Measurements from ENCODE around the gene CPED1.

CPED1 gene

DNA sequence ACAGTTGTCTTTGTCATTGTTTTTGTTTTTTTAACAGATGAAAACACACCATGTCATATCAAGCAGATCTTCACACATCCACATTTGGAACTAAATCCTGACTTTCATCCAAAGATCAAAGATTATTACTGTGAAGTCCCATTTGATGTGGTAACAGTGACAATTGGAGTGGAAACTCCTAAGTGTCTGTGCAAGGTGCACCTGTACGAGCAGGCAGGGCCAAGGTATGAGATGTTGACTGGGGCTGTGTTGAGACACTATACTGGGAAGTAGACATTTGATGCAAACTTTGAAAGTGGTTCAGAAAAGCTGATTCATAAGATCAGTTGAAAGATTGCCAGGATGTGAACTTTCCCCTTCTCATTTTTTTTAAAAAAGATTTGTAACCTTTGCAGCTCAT is 152.3 kb downstream of the CPED1 start:
- DNase-seq (ENCODE audit: low read depth in 2 of 2), result no peak

DNA sequence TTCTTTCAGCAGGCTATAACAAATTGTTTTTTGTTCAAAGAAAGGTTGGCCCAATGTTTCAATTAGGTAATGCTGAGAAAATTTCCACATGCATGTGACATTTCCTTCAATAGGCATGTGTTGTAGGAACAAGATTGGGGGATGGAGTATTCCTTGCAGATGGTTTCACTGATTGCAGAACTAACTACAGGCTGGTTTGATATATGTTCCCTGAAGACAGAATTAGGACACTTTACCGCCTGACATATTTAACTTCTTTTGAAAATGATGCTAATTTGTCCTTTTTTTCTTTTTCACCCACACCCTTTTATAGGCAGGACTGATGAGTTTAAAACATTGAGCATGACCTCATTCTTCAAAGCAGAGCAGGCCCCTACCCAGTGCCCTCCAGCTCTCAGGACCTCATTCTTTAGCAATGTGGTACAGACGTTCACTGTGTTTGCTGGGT is 163.3 kb downstream of the CPED1 start:
- DNase-seq (ENCODE audit: low read depth in 2 of 2), result no peak

DNA sequence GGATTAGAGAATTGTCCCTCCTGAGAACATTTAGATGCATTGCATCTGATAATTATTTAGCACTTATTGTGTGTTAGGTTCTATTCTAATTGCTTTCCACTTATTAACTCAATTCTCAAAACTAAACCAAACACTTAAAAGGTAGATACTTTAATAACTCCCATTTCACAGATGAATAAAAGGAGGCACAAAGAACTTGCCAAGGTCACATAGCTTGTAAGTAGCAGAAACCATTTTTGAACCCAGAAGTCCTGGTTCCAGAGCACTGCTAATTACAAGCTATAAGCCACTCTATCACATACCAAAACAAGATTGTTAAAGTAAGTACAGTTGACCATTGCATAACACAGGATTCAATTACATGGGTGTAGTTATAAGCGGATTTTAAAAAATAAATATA is 164.9 kb downstream of the CPED1 start:
- no peak for DNase-seq (ENCODE audit: low read depth in 2 of 2)

DNA sequence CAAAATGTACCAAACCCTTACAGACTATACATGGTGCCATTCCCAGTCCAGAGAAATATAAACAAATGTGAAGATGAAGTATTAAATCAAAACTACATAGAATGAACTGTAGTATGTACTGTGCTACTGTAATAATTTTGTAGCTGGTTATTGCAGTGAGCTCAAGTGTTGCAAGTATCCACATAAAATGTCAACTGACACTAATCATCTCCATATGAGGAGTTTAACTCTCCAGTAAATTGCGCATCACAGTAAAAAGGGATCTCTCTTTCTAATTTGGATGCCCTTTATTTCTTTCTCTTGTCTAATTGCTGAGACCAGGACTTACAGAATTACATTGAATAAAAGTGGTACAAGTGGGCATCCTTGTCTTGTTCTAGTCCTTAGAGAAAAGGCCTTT is 165.5 kb downstream of the CPED1 start:
- no peak for DNase-seq (ENCODE audit: low read depth in 2 of 2)

DNA sequence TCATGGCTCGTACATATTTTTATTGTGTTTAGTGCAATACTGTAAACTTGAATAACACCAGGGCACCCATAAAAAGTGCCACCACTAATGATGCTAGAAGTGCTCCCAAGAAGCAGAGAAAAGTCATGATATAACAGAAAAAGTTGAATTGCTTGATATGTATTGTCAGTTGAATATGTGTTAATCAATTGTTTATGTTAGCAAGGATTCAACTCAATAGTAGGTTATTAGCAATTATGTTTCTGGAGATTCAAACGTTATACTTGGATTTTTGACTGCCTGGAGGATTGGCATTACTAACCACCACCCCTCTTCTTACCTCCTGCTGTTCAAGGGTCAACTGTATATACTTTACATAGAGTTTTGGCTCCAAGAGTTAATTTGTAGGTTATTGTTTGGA is 168.3 kb downstream of the CPED1 start:
- DNase-seq (ENCODE audit: low read depth in 2 of 2), result no peak

DNA sequence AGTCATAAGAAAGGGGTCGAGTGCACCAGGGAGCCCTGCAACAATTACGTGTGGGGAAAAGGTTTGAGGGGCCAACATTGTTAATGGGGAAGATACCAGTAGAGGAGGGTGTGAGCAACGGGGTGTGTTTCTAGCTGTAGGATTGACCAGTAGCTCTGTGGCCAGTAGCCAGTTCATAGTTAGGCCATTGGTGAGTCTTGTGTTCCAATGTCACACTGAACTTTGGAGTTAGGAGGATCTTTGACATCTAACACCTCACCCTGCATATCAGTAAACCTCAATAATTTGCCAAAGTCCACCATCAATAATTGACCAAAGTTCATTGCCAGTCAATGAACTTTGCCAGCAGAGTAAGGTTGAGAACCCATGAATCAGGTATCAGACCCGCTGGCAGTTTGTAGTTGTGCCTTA is 168.8 kb downstream of the CPED1 start:
- no peak for DNase-seq (ENCODE audit: low read depth in 2 of 2)

DNA sequence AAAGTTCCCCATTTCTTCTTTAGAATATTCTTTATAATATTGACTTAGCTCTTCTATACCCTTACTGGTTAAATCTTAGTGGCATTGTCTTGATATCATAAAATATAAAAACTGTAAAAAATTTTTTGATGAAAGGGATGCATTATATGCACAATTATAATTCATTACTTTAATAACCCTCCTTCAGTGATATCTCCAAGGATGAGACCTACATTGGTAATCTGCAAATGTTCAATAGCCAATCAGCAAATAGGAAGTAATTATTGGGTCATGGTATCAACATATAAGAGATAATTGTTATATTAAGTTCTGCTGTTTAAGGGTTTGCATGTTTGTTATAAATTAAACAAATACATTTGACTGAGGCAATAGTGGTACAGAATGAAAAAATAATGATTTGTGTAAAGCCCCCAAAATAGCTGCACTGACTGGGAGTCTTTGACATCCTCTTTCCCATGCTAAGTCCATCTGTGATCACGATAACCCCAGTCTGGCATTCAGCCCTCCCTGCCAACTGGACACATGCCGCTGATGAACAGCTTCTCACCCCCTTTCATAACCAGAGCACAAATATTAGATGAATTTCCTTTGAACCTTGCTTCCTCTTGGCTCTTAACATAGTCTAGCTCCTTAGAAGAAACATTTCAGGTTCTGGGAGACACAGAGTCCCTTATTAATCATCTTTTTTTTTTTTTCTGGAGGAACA is 169.5 kb downstream of the CPED1 start:
- DNase-seq (ENCODE audit: low read depth in 2 of 2), result no peak

DNA sequence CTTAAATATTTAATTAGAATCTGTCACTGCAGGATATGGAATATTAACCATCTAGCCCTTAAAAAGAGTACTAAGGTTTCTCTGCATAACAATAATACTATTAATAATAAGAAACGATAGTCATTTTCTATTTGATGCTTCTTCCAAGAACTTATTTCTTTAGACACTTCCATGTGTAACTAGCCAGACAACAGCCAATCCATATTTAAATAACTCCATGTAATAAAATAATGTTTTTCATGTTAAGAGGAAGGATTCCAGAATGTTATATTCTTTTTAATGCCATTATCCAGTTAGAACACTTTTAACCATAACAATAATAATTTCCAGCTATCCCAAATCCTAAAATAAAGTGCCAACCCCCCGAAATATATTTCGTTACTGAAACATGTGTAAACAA is 170.2 kb downstream of the CPED1 start:
- DNase-seq (ENCODE audit: low read depth in 2 of 2), result no peak

DNA sequence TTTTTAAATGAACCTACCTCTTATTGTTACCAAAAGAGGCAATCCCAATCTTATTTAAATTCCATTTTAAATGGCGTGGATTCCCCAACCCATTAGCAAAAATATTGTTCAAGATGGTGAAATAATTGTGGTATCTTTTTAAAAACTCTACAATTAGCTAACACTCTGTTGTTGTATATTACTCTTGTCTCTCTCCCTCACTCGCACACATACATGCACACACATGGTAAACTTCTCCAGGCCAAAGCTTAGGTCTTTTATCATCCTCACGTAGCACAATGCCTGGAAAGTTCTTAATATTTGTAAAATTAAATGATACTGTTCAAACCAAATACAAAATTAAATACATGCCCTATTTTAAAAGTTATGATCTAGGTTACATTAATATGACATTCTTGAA is 171.0 kb downstream of the CPED1 start:
- DNase-seq (ENCODE audit: low read depth in 2 of 2), result no peak

DNA sequence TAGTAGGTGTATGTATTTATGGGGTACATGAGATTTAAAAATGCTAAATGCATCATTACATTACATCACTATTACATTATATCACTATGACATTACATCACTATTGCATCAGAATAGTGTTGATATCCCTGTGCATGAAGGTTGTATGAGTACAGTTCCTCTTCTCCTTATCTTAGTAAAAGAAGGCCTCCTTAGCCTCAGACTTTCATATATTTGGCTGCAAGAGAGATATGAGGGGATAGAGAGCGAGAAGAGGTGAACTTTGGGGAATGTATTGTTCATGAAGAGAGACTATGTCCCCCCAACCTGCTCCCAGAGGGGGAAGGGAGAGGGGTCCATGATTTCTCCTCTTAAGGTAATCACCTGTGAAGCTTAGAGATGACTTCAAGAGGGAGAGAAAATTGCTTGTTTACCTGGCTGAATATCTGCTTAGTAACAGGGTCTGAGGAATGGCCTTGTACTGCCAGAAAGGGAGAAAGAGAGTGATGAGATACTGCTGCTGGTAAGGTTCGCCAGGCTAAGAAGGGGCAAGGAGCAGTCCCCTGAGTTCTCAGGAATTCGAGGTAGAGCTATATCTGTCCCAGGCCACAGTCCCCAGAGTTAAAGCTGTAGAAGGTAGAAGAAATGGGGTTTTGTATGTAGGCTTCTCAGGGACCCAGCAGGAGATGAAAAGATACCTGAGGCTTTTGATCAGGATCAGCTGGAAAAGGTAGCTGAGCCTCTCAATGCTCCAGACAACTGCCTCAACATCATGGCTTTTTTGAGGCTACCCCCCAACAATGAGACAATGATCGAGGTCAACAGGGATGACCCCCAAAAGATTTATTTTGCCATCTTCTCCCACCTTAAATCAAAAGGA is 171.9 kb downstream of the CPED1 start:
- DNase-seq (ENCODE audit: low read depth in 2 of 2), result no peak

DNA sequence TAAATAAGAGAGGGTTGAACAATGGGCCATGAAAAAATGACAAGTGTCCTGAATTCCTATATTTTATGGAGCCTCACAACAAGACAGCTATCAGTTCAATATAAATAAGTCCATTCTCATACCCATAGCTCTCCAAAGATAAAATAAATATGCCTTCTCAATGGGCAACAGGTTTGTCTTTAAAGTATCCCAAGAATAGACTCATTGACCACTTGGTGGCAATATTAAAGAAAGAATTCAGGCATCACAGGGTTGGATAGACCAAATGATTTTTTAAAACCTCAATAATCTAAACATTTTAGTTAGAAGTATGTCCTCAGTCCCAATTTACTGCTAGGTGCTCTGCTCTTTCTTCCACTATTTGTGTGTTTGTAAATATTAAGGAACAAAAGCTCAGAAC is 175.2 kb downstream of the CPED1 start:
- no peak for DNase-seq (ENCODE audit: low read depth in 2 of 2)

DNA sequence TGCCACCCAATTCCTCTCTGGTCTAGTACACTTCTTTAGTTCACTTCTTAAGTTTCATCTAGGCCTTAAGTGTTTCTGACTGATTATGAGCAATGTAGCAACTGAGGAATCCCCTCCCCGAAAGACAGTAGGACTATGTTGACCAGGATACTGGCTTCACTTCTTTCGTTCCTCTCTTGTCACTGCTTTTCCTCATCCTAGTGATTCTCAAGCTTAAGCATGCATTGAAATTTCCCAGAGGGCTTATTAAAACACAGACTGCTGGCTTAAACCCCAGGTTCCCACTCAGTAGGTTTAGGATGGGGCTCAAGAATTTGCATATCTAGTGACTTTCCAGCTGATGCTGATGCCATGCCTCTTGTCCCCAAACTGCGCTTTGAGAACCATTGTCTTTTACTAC is 175.7 kb downstream of the CPED1 start:
- DNase-seq (ENCODE audit: low read depth in 2 of 2), result no peak

DNA sequence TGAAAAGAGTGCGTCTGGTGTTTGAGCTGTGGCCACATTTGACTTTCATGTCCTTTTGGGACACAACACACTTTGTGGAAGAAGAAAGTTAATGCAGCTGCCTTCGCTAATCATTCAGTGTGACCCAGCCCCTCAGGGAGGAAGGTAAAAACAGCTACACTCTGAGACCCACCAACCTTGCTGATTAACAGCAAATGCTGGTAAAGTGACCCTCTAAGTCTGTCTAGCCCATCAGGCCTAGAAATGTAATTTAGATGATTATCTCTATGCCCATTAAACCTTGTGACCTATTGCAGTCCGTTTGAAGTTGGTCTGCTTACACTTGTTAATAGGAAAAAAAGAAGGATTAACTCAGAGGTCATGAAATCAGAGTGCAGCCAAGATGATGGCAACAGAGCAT is 178.4 kb downstream of the CPED1 start:
- DNase-seq (ENCODE audit: low read depth in 2 of 2), result no peak

DNA sequence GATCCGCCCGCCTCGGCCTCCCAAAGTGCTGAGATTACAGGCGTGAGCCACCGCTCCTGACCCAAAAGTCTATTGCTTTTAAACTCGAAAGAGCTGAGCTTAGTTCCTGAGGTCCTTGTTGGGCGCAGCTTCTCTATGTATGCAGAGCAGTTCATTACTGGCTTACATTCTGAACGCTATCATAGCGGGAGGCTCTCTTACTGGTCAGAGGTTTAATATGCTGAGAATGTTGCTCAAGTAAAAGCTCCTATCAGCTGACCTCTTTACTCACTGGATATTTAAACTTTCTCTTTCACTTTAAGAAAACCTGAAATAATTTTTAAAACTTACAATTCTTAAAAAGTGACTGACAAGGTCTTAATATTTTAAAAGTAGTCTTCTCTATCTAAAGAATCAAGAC is 179.5 kb downstream of the CPED1 start:
- no peak for DNase-seq (ENCODE audit: low read depth in 2 of 2)

DNA sequence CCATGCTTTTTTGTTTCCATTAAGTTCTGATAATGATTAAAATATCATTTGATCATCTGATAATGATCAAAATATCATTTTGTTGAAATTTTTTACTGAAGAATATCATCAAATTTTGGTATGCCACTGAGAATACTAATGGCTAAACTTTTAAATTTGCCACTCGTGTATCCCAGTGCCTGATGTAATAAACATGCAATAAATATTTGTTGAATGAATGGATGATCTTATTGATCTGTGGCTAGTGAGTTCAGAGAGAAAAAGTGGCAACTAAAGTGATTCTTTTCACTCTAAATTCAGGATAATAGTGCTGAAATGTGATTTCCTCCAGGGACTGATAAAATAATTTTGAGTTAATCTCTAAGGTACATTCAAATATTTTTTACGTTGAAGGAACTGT is 181.0 kb downstream of the CPED1 start:
- DNase-seq (ENCODE audit: low read depth in 2 of 2), result no peak

DNA sequence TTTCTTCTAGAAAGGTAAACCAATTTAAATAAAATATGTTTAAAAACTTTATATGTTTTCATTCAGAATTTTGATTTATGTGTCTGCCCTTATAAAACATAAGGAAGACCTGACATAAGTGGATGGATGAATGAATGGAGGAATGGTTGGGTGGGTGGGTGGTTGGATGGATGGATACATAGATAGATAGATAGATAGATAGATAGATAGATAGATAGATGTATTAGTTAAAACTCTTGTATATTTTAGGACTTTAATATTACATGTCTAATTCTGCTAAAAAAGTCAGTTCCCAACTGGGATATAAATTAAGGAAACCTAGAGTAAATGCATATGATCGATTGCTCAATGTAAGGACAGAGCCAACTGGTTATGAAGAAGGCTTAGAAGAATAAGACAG is 184.0 kb downstream of the CPED1 start:
- DNase-seq (ENCODE audit: low read depth in 2 of 2), result no peak

DNA sequence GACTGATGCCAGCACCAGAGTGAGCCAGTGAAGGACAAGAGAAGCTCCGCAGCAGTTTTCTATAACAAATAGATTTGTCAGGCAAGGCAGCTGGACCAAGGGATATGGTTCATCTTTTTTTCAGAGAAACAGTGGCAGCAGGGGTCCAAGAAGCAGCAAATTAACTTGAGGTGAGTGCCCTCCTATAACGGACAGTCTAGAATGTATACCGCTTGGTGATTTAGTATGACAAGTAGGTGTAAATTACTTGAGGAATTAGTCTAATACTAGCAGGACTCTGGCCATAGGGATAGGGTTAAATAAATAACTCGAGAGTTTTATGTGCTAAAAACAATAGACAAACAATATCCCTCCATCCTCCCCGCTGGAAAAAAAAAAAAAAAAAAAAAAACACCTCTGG is 187.3 kb downstream of the CPED1 start:
- DNase-seq (ENCODE audit: low read depth in 2 of 2), result no peak

DNA sequence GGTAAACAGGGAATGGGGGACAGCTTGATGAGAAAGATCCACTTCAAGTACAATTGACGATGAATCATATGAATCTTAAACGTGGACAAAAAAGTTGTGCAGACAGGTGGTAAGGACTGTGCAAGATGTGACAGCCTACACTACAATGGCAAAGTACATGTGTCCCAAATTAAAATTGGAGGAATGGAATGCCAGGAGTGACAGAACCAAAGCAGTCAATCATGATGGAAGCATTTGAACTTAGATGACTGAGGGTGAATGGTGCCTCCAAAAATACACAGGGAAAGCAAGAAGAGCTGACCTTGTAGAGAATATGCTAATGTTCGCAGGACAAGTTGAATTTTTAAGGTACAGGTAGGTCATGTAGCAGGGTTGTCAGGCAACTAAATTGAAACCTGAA is 189.9 kb downstream of the CPED1 start:
- DNase-seq (ENCODE audit: low read depth in 2 of 2), result no peak

DNA sequence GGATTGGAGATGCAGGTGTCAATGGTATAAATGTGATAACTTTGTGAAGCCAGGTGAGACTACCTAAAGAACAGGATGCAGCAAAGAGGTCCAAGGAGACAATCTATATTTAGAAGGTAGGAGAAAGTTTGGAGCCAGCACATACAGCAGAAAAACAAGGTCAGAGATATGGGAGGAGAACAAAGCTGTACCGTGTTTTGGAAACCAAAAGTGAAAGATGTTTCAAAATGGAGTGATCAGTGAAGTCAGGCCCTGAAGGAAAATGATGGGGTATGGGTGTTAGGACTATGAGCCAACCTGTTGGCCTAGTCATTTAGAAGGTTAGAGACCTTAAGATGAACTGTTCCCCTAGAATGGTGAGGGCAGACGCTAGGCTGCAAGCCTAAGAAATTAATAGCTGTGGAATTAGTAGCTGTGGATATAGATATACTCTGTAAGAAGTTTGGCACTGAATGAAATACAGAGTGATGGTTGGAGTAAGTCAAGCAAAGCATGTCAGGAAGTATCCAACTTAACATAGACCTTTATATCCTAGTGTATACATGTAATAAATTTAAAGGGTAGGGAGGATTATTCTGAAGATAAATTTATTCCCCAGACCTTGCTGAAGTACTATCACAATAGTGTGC is 190.5 kb downstream of the CPED1 start:
- no peak for DNase-seq (ENCODE audit: low read depth in 2 of 2)

DNA sequence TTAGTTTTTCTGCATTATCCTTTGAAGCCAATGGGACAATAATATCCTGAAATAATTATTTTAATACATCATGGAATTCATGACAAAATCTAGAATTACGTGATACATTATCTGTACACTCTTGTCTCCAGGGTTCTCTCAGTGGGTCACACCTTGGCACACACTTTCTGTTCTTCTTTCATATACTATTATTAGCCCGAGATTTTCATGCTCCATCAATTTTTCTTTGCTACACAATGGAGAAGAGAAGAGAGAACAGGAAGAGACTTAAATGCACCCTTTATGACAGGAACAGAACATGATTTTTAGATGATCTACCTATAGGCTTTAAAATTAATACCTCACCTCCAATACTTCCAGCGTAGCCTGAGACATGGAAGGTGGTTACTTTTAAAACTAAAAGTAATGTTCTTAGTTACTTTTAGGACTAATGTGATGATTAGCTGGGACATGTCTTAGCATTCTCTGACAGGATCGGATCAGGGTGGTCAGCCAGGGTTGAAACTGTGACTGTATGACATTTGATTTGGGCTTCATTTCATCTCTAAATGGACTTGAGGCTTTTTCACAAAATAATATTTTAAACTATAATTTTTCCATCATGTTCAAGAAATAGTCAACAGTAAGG is 192.0 kb downstream of the CPED1 start:
- no peak for DNase-seq (ENCODE audit: low read depth in 2 of 2)

DNA sequence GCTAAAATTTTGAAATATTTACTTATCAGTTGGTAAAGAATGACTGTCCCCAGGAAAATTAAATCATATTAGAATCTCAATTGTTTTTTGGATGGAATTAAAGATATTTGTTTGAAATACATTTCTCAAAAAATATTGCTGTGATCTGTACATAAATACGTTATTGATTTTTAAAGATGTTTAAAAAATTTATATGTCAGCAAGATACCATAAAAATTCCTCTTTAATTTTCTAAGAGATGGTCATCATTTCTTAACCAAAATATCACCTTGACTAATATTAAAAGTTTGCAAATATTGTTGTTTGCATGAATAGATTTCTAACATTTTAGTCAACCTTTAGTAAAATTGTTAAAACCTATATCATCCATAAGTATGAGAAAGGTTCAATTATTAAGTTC is 192.8 kb downstream of the CPED1 start:
- no peak for DNase-seq (ENCODE audit: low read depth in 2 of 2)

DNA sequence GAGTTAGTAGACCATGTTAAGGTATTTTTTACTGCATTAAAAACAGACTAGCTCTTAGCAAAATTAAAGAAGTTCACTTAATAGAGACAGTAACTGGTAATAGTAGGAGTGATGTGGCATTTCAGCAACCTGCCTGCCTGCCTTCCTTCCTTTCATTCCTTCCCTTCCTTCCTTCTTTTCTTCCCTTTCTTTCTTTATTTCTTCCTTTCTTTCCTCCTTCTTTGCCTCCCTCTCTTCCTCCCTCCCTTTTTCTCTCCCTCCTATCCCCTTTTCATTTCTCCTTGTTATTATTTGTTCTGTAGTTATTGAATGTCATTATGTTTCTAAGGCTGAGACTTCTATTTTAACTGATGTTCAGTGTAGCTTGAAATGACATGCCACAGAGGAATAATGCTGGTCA is 193.8 kb downstream of the CPED1 start:
- DNase-seq (ENCODE audit: low read depth in 2 of 2), result no peak
